ENCODE data around the gene PLOD3. TPM values are rescaled to one million over a fixed set of nuclear protein-coding genes. Genes with fewer than 3 reads are reported as not detected.
A peak's percentile ranks its signal among the peaks of the same experiment; 100 is the strongest.

The PLOD3 gene
- total and polyA plus RNA-seq, 7 donors = 12.9 to 45.4 (median 19.1) TPM

DNA sequence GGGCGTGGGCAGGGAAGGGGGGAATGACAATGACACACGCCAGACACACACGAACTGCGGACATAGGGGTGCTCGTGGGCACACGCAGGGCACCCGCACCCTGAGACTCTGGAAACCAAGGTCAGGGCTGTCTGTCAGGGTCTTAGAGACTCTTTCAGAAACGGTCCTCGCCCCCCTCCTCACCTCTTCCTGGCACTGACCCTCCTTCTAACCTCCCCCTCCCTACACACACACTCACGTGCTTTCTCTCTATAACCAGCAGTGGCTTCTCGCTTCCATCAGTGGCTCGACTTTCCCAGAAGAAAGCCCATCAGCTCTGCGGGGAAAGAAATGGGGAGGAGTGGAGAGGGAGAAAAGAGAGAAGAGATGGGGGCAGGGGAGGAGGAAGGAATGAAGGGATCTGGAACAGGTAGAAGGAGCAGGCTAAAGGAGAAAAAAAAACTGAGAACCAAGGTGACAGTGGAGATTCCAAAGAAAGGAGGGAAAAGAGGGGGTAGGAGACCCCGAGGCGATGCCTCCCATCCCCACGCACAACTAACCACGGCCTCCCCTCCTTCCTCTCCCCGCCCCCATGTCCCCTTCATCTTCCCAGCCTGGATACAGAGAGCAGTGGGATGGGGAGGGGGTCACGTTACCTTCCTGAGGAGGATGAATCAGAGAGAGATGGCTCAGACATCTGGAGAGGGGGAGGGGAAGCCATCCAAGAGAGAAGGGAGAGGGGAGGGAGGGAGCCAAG, 50.3 kb downstream of the PLOD3 start:
- TF ChIP-seq, protein P1, sequence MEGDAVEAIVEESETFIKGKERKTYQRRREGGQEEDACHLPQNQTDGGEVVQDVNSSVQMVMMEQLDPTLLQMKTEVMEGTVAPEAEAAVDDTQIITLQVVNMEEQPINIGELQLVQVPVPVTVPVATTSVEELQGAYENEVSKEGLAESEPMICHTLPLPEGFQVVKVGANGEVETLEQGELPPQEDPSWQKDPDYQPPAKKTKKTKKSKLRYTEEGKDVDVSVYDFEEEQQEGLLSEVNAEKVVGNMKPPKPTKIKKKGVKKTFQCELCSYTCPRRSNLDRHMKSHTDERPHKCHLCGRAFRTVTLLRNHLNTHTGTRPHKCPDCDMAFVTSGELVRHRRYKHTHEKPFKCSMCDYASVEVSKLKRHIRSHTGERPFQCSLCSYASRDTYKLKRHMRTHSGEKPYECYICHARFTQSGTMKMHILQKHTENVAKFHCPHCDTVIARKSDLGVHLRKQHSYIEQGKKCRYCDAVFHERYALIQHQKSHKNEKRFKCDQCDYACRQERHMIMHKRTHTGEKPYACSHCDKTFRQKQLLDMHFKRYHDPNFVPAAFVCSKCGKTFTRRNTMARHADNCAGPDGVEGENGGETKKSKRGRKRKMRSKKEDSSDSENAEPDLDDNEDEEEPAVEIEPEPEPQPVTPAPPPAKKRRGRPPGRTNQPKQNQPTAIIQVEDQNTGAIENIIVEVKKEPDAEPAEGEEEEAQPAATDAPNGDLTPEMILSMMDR (IDR thresholded peaks at IDR 0.05) = no peak
- no peak overlapping the region for H3K4me3 ChIP-seq
- peaks cover 0 to 96% (median 58%) of the 10 kb centered on the region in 3 donors for H3K27me3 ChIP-seq (ENCODE audit: insufficient read depth in 3 of 3, low read length in 2 of 3)
- WGBS, 3 donors = 0 to 1% (median 0%) methylated on average over 14 to 19 of the region's 19 CpGs
- no peaks in the 10 kb centered on the region for H3K9me3 ChIP-seq
- ATAC-seq = no peak
- H3K36me3 ChIP-seq (ENCODE audit: insufficient read depth in 1 of 2, low read depth in 1 of 2) = no peaks in the 10 kb centered on the region
- DNase-seq = no peak
- H3K4me1 ChIP-seq = peaks cover 5% of the 10 kb centered on the region
- intact Hi-C loops (cut with DNase I) = no loop called here
- H3K27ac ChIP-seq = no peak overlapping the region

DNA sequence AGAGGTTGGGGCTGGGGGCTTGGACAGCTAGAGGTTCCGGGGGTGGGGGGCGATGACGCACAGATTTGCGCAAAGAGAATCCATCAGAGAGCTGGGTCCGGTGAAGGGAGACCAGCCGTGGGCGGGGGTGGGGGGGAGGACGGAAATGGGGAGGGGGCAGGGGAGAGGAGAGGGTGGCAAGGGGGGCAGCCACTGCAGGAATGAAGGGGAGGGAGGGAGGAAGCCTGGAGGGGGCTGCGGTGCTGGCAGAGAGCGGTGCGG, 50.8 kb downstream of the PLOD3 start:
- no peak overlapping the region for H3K27ac ChIP-seq
- TF ChIP-seq, protein P1 (IDR thresholded peaks at IDR 0.05) = no peak
- ATAC-seq (no peak), DNase-seq (no peak)
- H3K27me3 ChIP-seq (ENCODE audit: insufficient read depth in 3 of 3, low read length in 2 of 3) = peaks cover 0 to 96% (median 55%) of the 10 kb centered on the region in 3 donors
- H3K9me3 ChIP-seq = no peaks in the 10 kb centered on the region
- no peaks in the 10 kb centered on the region for H3K36me3 ChIP-seq (ENCODE audit: insufficient read depth in 1 of 2, low read depth in 1 of 2)
- peaks cover 4% of the 10 kb centered on the region for H3K4me1 ChIP-seq
- H3K4me3 ChIP-seq = no peak overlapping the region
- intact Hi-C loops (cut with DNase I) = no loop called here
- WGBS, 3 donors = 0 to 3% (median 2%) methylated on average over 10 to 11 of the region's 11 CpGs

DNA sequence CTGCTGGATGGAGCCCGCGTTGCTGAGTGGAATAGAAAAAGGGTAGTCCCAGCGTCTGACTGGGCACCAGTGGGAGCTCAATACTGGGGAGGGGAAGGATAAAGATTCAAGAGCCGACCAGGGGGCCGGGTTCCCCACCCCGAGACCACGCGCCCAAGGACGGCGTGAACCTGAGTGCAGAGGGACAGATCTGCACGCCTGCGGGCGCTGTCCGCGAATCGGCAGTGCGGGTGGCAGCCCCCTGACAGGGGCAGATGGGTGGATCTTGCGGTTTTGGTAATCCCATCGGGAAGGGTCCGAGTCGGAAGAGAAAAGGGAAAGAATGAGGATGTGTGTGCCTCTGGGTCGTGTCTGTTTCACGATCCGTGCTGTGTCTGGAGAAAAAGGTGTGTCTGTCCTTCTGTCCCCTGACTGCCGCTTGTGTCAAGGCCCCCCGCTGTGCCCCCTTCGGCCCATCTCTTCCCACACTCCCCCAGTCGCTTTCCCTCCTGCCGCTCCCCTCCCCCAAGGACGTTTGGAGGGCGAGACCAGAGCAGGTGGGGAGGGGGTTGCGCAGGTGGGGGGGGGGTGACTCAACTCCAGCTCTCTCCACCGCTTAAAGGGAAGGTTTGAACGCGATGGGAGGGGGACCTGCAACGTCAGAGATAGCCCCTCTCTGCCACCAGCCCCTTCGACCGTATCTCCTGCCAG, 51.3 kb downstream of the PLOD3 start:
- Histone ChIP-seq H3K4me3 (peak overlapping the region; percentile 33), H3K27me3 (ENCODE audit: insufficient read depth in 3 of 3, low read length in 2 of 3) (peaks cover 0 to 94% (median 50%) of the 10 kb centered on the region in 3 donors), H3K4me1 (peaks cover 4% of the 10 kb centered on the region), H3K9me3 (no peaks in the 10 kb centered on the region), H3K36me3 (ENCODE audit: insufficient read depth in 1 of 2, low read depth in 1 of 2) (no peaks in the 10 kb centered on the region), H3K27ac (no peak overlapping the region)
- ATAC-seq (no peak), DNase-seq (no peak)
- intact Hi-C loops (cut with DNase I) = no loop called here
- WGBS, 3 donors = 1 to 2% (median 1%) methylated on average over 33 to 38 of the region's 38 CpGs
- TF ChIP-seq, protein P1 (IDR thresholded peaks at IDR 0.05) = no peak

DNA sequence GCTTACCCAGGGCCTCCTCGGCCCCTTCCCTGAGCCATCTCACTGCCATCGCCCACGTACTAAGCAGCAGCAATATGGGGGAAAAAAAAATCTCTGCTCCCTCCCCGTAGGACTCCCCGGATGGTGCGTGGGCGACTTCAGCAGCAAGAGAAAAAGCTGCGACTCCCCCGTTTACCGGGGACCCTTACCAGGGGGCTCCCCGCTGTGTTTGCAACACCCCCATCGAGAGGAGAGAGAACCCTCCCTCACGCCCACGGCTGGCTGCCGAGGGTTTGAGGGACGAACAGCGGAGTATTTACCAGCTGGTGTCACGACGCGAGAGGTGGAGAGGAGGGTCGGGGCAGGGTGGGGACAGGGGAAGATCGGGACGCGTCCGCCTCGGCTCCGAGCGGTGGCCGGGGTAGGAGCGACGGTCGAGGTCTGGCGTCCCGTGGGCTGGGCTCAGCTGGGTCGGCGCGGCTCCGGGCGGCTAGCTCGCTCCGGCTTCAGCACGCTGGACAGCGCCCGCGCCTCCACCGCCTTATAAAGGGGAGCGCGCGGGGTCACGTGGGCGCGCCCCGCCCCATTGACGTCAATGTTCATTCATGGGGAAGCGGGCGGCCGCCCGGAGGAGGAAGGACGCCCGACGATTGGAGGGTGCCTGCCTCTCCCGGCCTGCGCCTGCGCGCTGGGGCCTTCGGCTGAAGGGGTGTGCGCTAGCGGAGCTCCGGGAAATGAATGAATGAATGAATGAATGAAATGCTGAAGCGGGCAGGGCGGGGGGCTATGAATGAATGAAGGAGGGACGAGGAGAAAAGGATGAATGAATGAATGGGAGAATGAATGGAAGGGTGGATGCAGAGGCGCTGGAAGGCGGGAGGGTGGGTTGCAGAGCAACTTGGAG, 52.1 kb downstream of the PLOD3 start, which contains the start of gene VGF:
VGF (minus strand) TSS at position 495 of the 883 bp plus-strand sequence. CDS start 726 bp downstream, outside the sequence.
- H3K9me3 ChIP-seq = no peaks in the 10 kb centered on the region
- H3K27me3 ChIP-seq (ENCODE audit: insufficient read depth in 3 of 3, low read length in 2 of 3) = peaks cover 0 to 86% (median 45%) of the 10 kb centered on the region in 3 donors
- peak; percentile 89 to 97 (median 94) for ATAC-seq
- no peak within 1 kb of the TSS for H3K27ac ChIP-seq
- intact Hi-C loops (cut with DNase I) = no loop called here
- H3K4me1 ChIP-seq = peaks cover 4% of the 10 kb centered on the region
- H3K4me3 ChIP-seq = peak within 1 kb of the TSS; percentile 33
- H3K36me3 ChIP-seq (ENCODE audit: insufficient read depth in 1 of 2, low read depth in 1 of 2) = peaks cover 0 to 6% of the 10 kb centered on the region in 2 donors
- TF ChIP-seq, protein P1 (IDR thresholded peaks at IDR 0.05) = no peak
- 1 to 2% (median 1%) methylated on average over 65 to 74 of the region's 74 CpGs for WGBS, 3 donors
- DNase-seq = peak; percentile 91 to 95
